ENCODE data around the gene BID. TPM values are rescaled to one million over a fixed set of nuclear protein-coding genes. Genes with fewer than 3 reads are reported as not detected.

Gene BID
- total RNA-seq, result 25.4 TPM

DNA sequence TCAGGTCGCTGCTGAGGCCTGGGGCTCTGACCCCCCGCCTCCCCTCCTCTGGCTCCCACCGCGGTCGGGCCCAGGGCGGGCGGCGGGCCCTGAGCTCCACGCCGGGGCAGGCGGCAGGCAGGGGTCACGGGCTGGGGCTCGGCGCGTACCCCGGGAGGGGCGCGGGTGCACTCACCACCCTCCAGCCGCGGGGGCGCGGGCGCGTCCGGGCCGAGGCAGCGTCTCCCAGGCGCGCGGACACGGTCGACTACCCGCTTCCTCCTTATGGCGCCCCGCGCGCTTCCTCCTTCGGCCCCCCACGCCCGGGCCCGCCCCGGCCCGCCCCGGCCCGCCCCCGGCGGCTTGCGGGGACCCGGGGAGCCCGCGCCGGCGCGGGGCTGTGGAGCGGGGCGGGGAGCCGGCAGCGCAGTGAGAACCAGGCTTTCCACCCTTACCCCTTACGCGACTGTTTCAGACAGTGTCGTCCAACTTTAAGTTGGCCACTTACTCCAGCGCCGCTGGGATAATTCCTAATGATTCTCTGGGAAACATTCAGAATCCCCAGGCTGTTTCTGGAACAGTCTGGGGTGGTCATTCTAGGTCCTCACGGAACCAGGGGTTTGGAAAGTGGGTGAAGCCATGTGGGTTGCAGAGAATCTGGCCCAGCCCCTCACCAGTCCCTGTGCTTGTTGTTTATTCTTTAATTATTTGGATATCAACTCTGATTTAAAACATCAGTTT is at the start of gene BID:
BID (minus strand) TSS at position 264 of the 720 bp plus-strand sequence. CDS start 24,353 bp downstream, outside the sequence.

Small RNAs within 50 kb of the gene (small RNA-seq; reads per million reads assigned to genes)
- not detected for gene MIR3198-1

Other genes with a start within 250 kb of the BID start
- gene SLC25A18, start 211.0 kb downstream of the BID start, total RNA-seq, result 11.5 TPM
- 124 TPM for gene ATP6V1E1, start 145.7 kb downstream of the BID start, total RNA-seq
- gene BCL2L13, start 135.7 kb downstream of the BID start, total RNA-seq, result 41.5 TPM